GM13976 (cell line): ENCODE results near the gene PROX2.

ENCODE experiments used
- DNase-seq: peaks from one replicate; pipeline ENCODE4 v3.0.0; 2012; ENCODE audit warnings: low spot score
- in situ Hi-C: fragments of 300-500 bp; cut with MboI; formaldehyde crosslinking; loops from one replicate; pipeline ENCODE4 v1.12.0; 2022; ENCODE audit warnings: low sequenced_read_pairs, mixed read lengths, inconsistent platforms; ENCODE audit not compliant: unreplicated experiment
- TF ChIP-seq, protein P1 (sequence below): IDR thresholded peaks from 2 replicates; pipeline ENCODE4 v1.5.1; 2012; ENCODE audit warnings: borderline replicate concordance, mild to moderate bottlenecking; ENCODE audit not compliant: insufficient read depth; ENCODE audit errors: extremely low read depth, missing control alignments, control extremely low read depth

PROX2 gene

GRCh38 chr14:74836251-74836960, 39.5 kb downstream of the PROX2 start:
- TF ChIP-seq, protein P1, sequence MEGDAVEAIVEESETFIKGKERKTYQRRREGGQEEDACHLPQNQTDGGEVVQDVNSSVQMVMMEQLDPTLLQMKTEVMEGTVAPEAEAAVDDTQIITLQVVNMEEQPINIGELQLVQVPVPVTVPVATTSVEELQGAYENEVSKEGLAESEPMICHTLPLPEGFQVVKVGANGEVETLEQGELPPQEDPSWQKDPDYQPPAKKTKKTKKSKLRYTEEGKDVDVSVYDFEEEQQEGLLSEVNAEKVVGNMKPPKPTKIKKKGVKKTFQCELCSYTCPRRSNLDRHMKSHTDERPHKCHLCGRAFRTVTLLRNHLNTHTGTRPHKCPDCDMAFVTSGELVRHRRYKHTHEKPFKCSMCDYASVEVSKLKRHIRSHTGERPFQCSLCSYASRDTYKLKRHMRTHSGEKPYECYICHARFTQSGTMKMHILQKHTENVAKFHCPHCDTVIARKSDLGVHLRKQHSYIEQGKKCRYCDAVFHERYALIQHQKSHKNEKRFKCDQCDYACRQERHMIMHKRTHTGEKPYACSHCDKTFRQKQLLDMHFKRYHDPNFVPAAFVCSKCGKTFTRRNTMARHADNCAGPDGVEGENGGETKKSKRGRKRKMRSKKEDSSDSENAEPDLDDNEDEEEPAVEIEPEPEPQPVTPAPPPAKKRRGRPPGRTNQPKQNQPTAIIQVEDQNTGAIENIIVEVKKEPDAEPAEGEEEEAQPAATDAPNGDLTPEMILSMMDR: no peak
- no peak for DNase-seq
- in situ Hi-C loops: no loop called here

DNA sequence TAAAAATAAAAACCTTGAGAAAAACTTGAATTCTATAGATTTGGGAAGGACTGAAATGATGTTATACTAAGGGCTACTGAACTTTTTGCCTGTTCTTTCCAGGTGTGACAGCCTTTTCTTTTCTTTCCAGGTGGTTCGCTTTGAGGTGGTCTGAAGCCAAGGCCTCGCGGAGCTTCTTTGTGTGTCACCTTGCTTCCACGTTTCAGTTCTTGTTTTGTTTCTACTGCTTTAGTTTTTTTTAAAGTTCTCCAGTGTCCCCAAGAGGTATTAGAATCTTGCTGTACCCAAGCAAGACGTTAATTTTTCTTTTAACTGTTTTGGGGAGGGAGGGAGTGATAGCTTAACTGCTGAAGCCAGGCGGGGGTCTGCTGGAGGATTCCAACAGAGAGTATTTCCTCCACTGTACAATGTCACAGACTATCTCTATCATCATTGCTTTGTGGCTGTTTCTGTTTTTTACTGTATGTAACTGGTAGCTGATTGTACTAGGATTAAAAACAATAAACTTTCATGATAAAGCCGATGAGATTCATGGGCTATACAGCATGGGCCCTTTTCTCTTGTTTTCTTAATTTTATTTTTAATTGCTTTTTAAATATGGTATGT, 40.2 kb downstream of the PROX2 start:
- no peak for DNase-seq
- in situ Hi-C loops: no loop called here
- TF ChIP-seq, protein P1: no peak

DNA sequence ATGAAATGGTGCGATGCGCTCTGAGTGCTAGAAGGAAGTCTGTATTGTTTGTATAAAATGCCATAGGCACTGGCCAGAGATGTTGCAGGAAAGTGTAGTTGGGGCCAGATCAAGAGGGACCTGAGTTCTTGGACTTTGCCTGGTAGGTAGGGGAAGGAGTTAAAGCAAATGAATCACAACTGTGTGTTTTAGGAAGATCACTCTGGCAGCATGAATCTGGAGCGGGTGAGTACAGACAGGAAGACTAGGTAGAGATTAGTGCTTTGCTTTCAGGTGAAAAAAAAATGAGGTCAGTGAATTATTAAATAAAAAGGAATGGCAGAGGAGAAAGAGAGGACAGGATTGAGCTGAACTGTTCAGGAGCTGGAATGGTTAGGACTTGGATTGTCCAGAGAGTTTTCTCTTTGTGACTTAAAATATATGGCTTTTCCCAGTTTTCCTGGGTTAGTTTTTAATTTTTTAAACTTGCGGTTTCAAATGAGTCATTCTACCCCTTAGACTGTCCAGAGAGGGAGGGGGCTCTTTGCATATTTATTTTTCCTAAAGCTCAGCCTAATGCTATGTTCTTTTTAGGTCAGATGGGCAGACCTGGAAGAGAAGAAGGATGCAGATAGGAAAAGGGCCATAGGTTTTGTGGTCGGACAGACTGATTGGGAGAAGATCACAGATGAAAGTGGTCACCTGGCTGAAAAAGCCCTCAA, 41.1 kb downstream of the PROX2 start:
- DNase-seq: no peak
- TF ChIP-seq, protein P1: no peak
- in situ Hi-C loops: no loop called here

GRCh38 chr14:74832849-74833248, 43.1 kb downstream of the PROX2 start:
- DNase-seq: no peak
- in situ Hi-C loops: no loop called here

GRCh38 chr14:74829251-74829650, 46.7 kb downstream of the PROX2 start:
- in situ Hi-C loops: no loop called here
- TF ChIP-seq, protein P1: no peak
- DNase-seq: no peak

More at GRCh38 chr14:74832849-74833248, 43.1 kb downstream of the PROX2 start:
- TF ChIP-seq, protein P1: no peak

- in situ Hi-C loops: no loop called here
- no peak for DNase-seq
- TF ChIP-seq, protein P1: no peak
Measured at GRCh38 chr14:74826574-74826973, 49.4 kb downstream of the PROX2 start.
